T47D (cell line): ENCODE data around the gene SERPINB6.
"Not testable (repeated sequence)": the region's sequence is repeated elsewhere in the genome, so short reads cannot be mapped to it uniquely, and the experiment has no call there.

Experiments used
- DNase-seq, 2 experiments: peaks; one replicate each; pipeline versions ENCODE4 v3.0.0 to v3.0.0-alpha.2; 2011 to 2012; ENCODE audit warnings: low read depth in 1 of 2, low spot score in 1 of 2
- JUND ChIP-seq: IDR thresholded peaks from 2 replicates; pipeline ENCODE4 v1.6.1; 2012; ENCODE audit warnings: low read depth
- in situ Hi-C: cut with HindIII; loops from 2 replicates; pipeline ENCODE4 v1.10.0; 2016; ENCODE audit warnings: low sequenced_read_pairs, low pct_unique_long_range_greater_than_20kb

SERPINB6 gene

GRCh38 chr6:2915150-2915549 lies 56.2 kb downstream of the SERPINB6 start:
- no peak for DNase-seq
- in situ Hi-C loops, result no loop called here

GRCh38 chr6:2914318-2914660 lies 57.1 kb downstream of the SERPINB6 start:
- DNase-seq, result no peak
- in situ Hi-C loops, result no loop called here
- no peak for TF ChIP-seq JUND

More at GRCh38 chr6:2915150-2915549, 56.2 kb downstream of the SERPINB6 start:
- no peak for TF ChIP-seq JUND

DNA sequence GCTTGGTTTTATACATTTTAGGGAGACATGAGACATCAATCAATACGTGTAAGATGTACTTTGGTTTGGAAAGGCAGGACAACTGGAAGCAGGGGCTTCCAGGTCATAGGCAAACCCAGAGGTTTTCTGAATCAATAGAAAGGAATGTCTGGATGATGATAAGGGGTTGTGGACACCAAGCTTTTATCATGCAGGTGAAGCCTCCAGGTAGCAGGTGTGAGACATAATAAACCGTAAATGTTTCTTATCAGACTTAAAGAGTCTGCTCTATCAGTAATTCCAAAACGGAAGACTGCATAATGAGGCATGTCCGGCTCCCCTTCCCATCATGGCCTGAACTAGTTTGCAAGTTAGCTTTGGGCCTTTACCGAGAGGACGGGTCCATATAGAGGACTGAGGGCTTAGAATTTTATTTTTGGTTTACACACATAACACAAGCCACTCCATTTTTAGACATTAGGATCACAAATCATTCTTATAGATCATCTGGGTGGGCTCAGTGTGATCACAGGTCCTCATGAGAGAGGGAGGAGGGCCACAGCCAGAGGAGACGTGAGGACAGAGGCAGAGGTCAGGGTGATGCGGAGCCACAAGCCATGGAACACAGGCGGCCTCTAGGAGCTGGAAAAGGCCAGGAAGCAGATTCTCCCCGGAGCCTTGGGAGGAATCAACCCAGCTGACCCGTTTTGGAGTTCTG lies 57.6 kb downstream of the SERPINB6 start:
- TF ChIP-seq JUND, result no peak
- in situ Hi-C loops, result no loop called here
- DNase-seq, result no peak

GRCh38 chr6:2911171-2911570 lies 60.2 kb downstream of the SERPINB6 start:
- no peak for TF ChIP-seq JUND
- DNase-seq, result no peak
- in situ Hi-C loops, result no loop called here

DNA sequence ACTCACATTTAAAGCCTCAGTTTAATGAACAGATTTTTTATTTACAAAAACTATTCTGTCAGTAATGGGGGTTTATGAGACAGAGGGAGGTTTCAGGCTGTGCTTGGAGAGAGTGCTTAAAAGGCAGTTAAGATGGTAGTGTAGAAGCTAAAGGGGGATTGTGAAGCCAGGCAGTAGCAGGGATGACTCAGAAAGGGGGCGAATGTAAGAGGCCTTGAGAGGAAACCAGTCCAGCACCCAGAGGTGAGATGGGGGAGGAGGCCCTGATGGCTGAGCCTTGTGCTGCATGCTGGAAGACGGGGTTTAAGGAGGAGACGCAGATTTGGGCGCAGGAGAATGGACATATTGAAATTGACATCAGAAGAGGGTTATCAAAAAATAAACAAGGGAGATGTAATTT lies 61.6 kb downstream of the SERPINB6 start:
- in situ Hi-C loops, result no loop called here
- no peak for DNase-seq
- no peak for TF ChIP-seq JUND

DNA sequence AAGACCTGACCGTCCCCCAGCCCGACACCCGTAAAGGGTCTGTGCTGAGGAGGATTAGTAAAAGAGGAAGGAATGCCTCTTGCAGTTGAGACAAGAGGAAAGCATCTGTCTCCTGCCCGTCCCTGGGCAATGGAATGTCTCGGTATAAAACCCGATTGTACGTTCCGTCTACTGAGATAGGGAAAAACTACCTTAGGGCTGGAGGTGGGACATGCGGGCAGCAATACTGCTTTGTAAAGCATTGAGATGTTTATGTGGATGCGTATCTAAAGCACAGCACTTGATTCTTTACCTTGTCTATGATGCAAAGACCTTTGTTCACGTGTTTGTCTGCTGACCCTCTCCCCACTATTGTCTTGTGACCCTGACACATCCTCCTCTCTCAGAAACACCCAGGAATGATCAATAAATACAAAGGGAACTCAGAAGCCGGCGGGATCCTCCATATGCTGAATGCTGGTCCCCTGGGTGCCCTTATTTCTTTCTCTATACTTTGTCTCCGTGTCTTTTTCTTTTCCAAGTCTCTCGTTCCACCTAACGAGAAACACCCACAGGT lies 62.2 kb downstream of the SERPINB6 start:
- DNase-seq, in situ Hi-C loops: not testable (repeated sequence)

GRCh38 chr6:2908516-2908915 lies 62.9 kb downstream of the SERPINB6 start:
- peak in 1 of 2 experiments; percentile 7 for DNase-seq
- in situ Hi-C loops, result not testable (repeated sequence)

- in situ Hi-C loops, DNase-seq: not testable (repeated sequence)
Observed at GRCh38 chr6:2903411-2904185, 67.8 kb downstream of the SERPINB6 start.

DNA sequence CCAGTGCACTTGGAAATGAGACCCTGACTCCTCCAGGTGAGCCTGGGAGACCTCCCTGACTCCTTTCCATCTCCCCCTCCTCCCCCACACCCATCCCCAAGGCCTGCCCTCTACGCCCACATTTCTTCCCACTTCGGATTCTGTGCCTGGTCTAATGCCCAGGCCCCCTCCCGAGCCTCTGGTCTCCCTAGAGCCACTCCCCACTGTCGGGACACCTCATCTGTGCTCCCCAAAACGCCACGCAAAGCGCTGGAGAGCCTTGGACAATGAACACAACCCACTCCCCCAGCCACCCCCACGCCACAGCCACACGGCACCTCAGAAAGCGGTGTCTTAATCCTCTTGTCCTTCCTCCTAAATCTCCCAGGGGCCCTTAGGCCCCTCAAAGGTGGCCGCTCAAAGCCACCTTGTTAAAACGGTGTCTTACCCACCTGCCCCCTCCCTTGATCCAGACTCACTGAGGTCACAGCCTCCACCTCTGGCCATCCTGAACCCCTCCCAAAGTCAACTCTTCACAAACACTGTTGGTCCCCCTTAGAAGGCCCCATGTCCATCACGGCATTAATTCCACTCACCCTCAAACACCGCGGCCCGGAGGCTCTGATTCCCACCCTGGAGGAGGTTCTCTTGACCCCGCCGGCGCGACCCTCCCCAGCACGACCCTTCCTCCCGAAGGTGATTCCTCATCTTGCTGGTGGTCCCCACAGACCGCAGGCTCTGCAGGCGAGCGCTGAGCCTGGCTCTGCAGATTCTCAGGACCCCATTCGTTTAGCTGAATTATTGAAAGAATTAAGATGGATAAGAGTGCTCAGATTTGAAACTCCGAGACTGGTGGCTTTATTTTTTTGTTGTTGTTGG lies 69.5 kb downstream of the SERPINB6 start:
- DNase-seq, in situ Hi-C loops: not testable (repeated sequence)

DNA sequence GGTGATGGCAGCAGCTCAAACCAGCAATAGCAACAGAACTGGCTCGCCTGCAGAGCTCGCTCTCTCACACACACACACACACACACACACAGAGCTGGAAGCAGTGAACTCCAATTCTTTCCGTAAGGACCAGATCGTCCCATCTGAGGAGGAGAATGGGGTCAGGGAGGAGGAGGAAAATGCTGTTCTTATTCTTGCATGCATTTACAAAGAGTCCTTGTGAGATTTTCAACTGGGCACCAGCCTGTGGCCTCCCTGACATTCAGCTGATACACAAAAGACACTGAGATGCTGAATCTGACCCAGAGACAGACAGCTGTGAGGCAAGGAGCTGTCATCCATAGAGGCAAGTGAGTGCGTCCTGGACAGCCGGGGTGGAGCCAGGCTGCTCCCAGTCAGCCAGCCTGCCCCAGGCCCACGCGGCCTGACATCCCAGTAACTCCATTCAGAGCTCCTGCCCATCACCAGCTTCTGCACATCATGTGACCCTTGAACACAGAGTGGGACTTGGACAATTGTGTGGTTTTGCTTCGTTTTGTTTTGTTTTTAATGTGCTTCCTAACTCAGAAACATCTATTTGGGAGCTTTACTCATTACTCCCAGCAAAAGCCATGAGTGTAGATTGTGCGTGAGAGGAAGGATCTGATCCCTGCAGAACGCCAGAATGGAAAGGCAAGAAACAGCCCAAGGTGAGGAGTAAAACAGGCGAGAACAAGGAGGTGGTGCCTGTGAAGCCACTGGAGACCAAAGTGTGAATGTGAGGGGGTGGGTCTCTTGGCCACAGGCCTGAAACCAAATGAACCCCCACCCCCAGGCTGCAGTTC lies 70.3 kb downstream of the SERPINB6 start:
- no peak for TF ChIP-seq JUND
- DNase-seq, result no peak
- in situ Hi-C loops, result no loop called here

DNA sequence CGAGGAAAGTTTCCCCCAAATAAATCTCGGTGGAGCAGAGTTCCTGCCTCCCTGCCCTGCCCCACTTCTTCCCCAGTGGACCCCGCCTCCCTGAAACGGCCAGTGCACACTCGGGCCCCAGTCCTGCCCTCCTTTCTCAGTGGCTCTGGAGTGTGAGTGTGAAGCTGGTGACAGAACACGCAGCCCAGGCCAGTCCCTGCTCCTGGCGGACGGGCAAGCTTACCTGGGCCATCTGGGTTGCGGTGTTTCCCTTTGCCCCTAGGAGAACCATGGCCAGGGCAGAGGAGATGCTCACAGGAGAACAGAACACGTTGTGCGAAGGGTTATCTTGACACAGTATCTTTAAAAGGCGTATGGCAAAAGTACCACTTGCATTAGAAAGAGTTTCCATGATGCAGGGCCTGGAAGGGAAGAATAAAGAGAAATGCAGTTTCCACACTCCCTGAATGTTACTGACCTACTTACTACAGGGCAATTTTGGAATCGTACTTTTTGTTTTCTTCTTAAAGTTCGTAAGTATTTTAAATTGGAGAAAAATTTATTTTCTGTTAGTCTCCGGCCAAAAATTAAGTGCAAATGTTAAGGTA lies 71.1 kb downstream of the SERPINB6 start:
- in situ Hi-C loops, result no loop called here
- no peak for TF ChIP-seq JUND
- no peak for DNase-seq

- in situ Hi-C loops, result no loop called here
Observed at GRCh38 chr6:2899596-2899995, 71.8 kb downstream of the SERPINB6 start.

More at GRCh38 chr6:2899596-2899995, 71.8 kb downstream of the SERPINB6 start:
- TF ChIP-seq JUND, result no peak
- no peak for DNase-seq
